Renal cortex interstitium (tissue), 11 donors: Measurements from ENCODE around the gene LEUTX. TPM values are rescaled to one million over a fixed set of nuclear protein-coding genes. Genes with fewer than 3 reads are reported as not detected.
"Not testable (repeated sequence)": the region's sequence is repeated elsewhere in the genome, so short reads cannot be mapped to it uniquely, and the experiment has no call there.

Experiments used
- DNase-seq, 11 donors: peaks; one replicate each; pipeline ENCODE4 v3.0.0-alpha.2; 2013; ENCODE audit warnings: low read depth in 9 of 11, low spot score in 4 of 11; ENCODE audit errors: extremely low read depth in 1 of 11
- polyA plus RNA-seq, 3 donors: library from polyadenylated mRNA; unstranded; fragments of 120-200 nt; gene quantifications; one replicate each; pipeline ENCODE4 v1.2.1, GENCODE V29; 2013; ENCODE audit not compliant: insufficient read length in 3 of 3

LEUTX gene
- polyA plus RNA-seq, 3 donors: not detected

- peak in 3 of 11 donors; percentile 13 to 21 (median 17) for DNase-seq
Observed at GRCh38 chr19:39765091-39766076, 13.3 kb upstream of the LEUTX start.

DNA sequence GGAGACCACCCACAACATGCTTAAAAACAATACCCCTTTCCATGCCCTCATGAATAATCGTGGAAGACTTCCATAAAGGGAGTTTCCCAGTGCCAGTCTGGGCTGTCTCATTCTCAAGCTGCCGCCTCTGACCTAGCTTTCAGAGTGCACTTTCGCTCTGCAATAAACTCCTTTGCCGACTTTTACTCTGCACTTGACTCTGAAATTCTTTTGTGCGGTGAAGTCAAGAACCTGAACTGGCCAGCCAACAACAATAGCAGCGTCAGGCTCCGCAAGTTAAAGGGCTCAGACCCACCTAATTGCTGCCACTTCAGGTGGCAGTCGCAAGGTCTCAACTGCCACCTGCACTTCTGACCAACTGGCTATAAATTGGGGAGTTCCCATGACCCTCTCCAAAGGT lies 10.3 kb upstream of the LEUTX start:
- DNase-seq: peak in 1 of 11 donors; percentile 8

GRCh38 chr19:39768786-39769185 lies 9.9 kb upstream of the LEUTX start:
- peak in 1 of 11 donors; percentile 11 for DNase-seq

GRCh38 chr19:39780894-39781293 lies 2.2 kb downstream of the LEUTX start:
- DNase-seq: no peak

- no peak for DNase-seq
Observed at GRCh38 chr19:39788244-39788643, 9.6 kb downstream of the LEUTX start.

DNA sequence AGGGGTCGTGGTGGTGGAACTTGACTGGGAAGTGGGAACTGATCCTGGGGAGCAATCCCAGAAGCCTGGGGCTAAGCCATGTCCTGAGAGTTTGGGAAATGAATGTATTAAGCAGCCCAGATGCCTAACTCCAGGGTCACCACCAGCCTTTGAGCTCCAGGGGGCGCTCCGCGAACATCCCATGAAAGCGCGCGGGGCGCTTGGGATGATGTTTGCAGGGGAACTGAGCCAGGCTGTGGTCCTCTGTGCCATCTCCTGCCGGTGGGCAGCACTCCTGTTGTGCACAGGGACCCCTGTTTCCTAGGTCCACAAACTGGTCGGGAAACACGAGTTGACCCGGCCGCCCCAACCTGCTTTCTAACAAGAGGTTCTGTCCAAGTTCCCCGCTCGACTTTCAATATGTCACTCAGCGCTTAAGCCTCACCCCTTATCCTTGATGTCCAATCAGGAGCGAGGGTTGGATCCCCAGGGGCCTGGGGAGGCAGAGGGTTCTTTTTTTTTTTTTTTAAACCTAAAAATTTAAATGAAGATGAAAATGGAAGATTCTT lies 14.4 kb downstream of the LEUTX start:
- DNase-seq: peak in 10 of 11 donors; percentile 40 to 77 (median 67)

DNA sequence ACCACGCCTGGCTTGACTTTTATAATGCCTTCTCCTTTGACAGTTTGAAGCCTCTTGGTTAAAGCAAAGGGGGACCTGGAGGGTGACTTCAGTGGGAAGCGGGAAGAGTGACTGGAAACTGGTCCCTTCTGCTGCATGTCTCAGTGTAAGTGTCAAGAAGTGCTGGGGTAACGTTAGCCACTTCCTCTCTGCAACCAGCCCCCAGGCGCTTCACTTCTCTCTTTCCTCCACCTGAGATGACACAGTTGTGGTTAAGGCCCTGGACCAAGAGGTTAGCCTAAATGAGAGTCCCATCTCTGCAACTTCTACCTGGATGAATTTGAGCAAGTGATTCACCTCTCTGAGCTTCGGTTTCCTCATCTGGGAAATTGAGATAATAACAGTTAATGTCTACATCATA lies 16.3 kb downstream of the LEUTX start:
- no peak for DNase-seq

DNA sequence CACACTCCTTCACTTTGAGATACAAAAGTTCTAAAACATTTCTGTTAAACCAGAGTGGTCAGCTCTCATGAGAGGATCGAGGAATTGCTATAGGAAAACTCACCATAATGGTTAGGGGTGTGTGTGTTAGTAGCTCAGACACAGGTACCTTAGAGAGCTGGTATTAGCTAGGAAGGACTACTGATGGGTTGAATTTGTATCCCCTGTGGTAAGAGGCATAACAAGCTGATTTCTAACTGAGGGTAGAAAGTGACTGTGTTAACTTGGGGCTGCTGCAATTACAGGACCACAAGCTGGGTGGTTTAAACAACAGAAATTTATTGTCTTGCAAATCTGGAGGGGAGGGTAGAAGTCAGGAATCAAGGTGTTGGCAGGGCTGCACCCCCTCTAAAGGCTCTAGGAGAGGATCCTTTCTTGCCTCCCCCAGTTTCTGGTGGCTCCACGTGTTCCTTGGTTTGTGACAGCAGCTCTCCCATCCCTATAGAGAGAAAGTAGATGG lies 17.4 kb downstream of the LEUTX start:
- DNase-seq: no peak

DNA sequence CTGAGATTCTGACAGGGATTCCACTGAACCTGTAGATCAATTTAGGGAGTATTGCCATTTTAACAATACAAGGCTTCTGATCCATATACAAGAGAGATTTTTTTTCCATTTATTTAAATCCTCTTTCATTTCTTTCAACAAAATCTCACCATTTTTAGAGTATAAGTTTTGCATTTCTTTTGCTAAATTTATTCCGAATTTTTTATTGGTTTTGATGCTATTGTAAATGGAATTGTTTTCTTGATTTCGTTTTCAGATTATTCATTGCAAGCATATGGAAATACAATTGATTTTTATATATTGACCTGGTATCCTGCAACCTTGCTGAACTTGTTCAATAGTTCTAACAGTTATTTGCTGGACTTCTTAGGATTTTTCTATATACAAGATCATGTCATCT lies 18.4 kb downstream of the LEUTX start:
- no peak for DNase-seq

- DNase-seq: peak in 1 of 11 donors; percentile 13
Observed at GRCh38 chr19:39802958-39803357, 24.3 kb downstream of the LEUTX start.

DNA sequence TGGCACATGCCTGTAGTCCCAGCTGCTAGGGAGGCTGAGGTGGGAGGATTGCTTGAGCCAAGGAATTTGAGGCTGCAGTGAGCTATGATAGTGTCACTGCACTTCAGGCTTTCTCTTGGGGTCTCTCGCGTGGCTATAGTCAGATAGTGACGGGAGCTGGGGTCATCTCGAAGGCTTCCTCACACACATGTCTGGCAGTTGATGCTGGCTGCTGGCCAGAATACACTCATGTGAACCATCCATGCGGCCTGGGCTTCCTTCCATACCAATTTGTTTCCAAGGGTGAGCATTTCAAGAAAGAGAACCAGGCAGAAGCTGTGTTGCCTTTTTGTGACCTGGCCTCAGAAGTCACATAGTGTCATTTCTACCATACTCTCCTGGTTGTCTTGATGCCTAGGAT lies 26.4 kb downstream of the LEUTX start:
- no peak for DNase-seq

DNA sequence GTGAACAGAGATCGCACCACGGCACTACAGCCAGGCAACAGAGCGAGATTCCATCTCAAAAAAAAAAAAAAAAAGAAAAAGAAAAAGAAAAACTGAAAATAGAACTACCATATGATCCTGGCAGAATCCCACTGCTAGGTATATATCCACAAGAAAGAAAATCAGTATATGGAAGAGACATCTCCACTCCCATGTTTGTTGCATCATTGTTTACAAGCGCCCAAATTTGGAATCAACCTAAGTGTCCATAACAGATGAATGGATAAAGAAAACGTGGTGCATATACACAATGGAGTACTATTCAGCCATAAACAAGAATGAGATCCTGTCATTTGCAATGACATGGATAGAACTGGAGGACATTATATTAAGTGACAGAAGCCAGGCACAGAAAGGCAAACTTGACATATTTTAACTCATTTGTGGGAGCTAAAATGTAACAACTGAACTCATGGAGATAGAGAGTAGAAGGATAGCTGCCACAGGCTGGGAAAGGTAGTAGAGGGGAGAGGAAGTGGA lies 29.3 kb downstream of the LEUTX start:
- DNase-seq: no peak

GRCh38 chr19:39808688-39809087 lies 30.0 kb downstream of the LEUTX start:
- DNase-seq: not testable (repeated sequence)

GRCh38 chr19:39809368-39809767 lies 30.7 kb downstream of the LEUTX start:
- DNase-seq: no peak

GRCh38 chr19:39810424-39810823 lies 31.8 kb downstream of the LEUTX start:
- DNase-seq: no peak

GRCh38 chr19:39811064-39811463 lies 32.4 kb downstream of the LEUTX start:
- DNase-seq: no peak

DNA sequence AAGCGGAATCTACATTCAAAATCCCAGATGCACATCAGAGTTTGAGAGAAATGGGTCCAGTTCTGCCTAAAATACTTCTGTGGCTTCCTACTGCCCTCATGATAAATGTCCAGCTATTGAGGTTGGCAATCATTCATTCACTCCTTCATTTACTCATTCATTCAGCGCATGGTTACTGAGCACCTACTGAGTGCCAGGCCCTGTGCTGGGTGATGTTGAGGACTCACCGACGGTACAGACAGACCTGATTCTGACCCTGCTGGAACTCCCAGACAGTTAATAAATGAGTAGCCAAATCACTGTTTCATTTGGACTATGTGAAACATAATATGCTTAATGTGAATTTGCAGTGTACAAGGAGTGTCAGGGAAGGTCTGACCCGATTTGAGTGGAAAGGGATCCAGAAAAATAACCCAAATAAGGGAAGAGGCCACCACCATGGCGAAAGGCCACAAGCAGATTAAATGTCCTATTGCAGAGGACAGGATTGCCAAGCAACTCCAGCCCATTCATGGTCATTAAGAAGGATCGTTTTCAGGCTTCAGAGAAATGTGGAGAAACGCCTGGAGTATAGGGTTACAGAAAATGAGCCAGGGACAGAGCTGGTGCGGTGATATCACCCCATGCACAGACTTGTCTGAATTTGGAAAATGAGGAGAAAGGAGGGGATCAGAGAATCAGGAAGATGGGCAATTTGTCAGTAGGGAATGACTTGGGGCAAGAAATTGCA lies 34.8 kb downstream of the LEUTX start:
- peak in 1 of 11 donors; percentile 11 for DNase-seq

- not testable (repeated sequence) for DNase-seq
Observed at GRCh38 chr19:39814111-39814510, 35.5 kb downstream of the LEUTX start.

- no peak for DNase-seq
Observed at GRCh38 chr19:39814595-39814994, 35.9 kb downstream of the LEUTX start.
